Keratinocyte (primary cell): Measurements from ENCODE around the gene OR6C70. TPM values are rescaled to one million over a fixed set of nuclear protein-coding genes. Genes with fewer than 3 reads are reported as not detected.

Experiments
- DNase-seq: peaks from one replicate; pipeline ENCODE4 v3.0.0-alpha.2; 2011; ENCODE audit warnings: low read depth, missing footprints, low spot score
- FAIRE-seq: peaks from 2 replicates; lab custom pipeline; 2011; peaks lifted over from hg19 to GRCh38; lab: Jason Lieb, UNC
- H2AFZ ChIP-seq: 2 replicates; pipeline ENCODE4 v1.6.0; 2012; ENCODE audit warnings: low read length, control low read depth, inconsistent platforms; ENCODE audit not compliant: control insufficient read depth
- H3K27ac ChIP-seq: 2 replicates; pipeline ENCODE4 v1.5.1; 2011; ENCODE audit warnings: low read length; ENCODE audit not compliant: control insufficient read depth, insufficient read depth
- H3K27me3 ChIP-seq: 3 replicates; pipeline ENCODE4 v1.6.0; 2011; ENCODE audit warnings: low read length; ENCODE audit not compliant: control insufficient read depth, insufficient read depth; ENCODE audit errors: extremely low read depth
- H3K36me3 ChIP-seq, 2 experiments: 2 replicates in 1 of 2; 3 replicates in 1 of 2; pipeline ENCODE4 v1.5.1; 2011; ENCODE audit warnings: low read length in 2 of 2, mild to moderate bottlenecking in 1 of 2; ENCODE audit not compliant: control insufficient read depth in 2 of 2, insufficient read depth in 2 of 2; ENCODE audit errors: extremely low read depth in 1 of 2
- H3K4me1 ChIP-seq: 3 replicates; pipeline ENCODE4 v1.5.1; 2011; ENCODE audit warnings: low read length; ENCODE audit not compliant: control insufficient read depth, insufficient read depth; ENCODE audit errors: extremely low read depth
- H3K4me2 ChIP-seq: 3 replicates; pipeline ENCODE4 v1.6.0; 2011; ENCODE audit warnings: low read depth, low read length; ENCODE audit not compliant: control insufficient read depth, insufficient read depth; ENCODE audit errors: extremely low read depth
- H3K4me3 ChIP-seq, 3 experiments: fragments of 200-600 bp in 1 of 3; sonication (generic) in 1 of 3; 2 replicates in 2 of 3; 3 replicates in 1 of 3; pipeline ENCODE4 v1.5.1; 2011 to 2016; ENCODE audit warnings: low read length in 3 of 3, mild to moderate bottlenecking in 3 of 3, control low read depth in 2 of 3, inconsistent platforms in 1 of 3, low read depth in 1 of 3, mixed read lengths in 1 of 3, mixed run types in 1 of 3, moderate library complexity in 1 of 3; ENCODE audit not compliant: control insufficient read depth in 2 of 3, insufficient read depth in 2 of 3; ENCODE audit errors: extremely low read depth in 1 of 3
- H3K79me2 ChIP-seq: 2 replicates; pipeline ENCODE4 v1.6.0; 2012; ENCODE audit warnings: low read length; ENCODE audit not compliant: control insufficient read depth, insufficient read depth
- H3K9ac ChIP-seq: 3 replicates; pipeline ENCODE4 v1.6.0; 2011; ENCODE audit warnings: low read length; ENCODE audit not compliant: control insufficient read depth, insufficient read depth; ENCODE audit errors: extremely low read depth
- H3K9me1 ChIP-seq: 3 replicates; pipeline ENCODE4 v1.6.0; 2011; ENCODE audit warnings: low read length; ENCODE audit not compliant: control insufficient read depth, insufficient read depth; ENCODE audit errors: extremely low read depth
- H3K9me3 ChIP-seq: 2 replicates; pipeline ENCODE4 v1.5.1; 2012; ENCODE audit warnings: low read depth, low read length; ENCODE audit not compliant: control insufficient read depth
- H4K20me1 ChIP-seq: 3 replicates; pipeline ENCODE4 v1.6.0; 2011; ENCODE audit warnings: low read length; ENCODE audit not compliant: control insufficient read depth, insufficient read depth; ENCODE audit errors: extremely low read depth
- EZH2 ChIP-seq: IDR thresholded peaks from one replicate; pipeline ENCODE4 v1.6.1; 2012; ENCODE audit warnings: inconsistent platforms, mild to moderate bottlenecking, low read length, moderate library complexity
- dilution Hi-C: fragments of 300-500 bp; cut with MboI; formaldehyde crosslinking; loops from one replicate; pipeline ENCODE4 v1.7.0; 2020; ENCODE audit warnings: low sequenced_read_pairs; ENCODE audit not compliant: extremely low pct_ligation_motif_present
- polyA minus RNA-seq, 3 experiments: library from RNA; depleted of rRNA, polyadenylated mRNA; stranded (reverse); fragments of >200 nt; gene quantifications; 1 replicate in 1 of 3; 2 replicates in 1 of 3; 3 replicates in 1 of 3; pipeline ENCODE4 v1.2.3, GENCODE V29; 2011
- polyA plus RNA-seq, 5 experiments: library from polyadenylated mRNA; depleted of rRNA in 3 of 5; stranded (reverse) in 3 of 5; stranded (forward) in 1 of 5; unstranded in 1 of 5; fragments of >200 nt; gene quantifications; 1 replicate in 1 of 5; 2 replicates in 3 of 5; 3 replicates in 1 of 5; pipeline versions ENCODE4 v1.2.1 to v1.2.3, GENCODE V29; 2011 to 2012; ENCODE audit warnings: missing spikeins in 2 of 5, low read depth in 1 of 5, low replicate concordance in 1 of 5
- TF ChIP-seq, protein P1 (sequence below), 3 experiments: IDR thresholded peaks in 1 of 3; conservative IDR thresholded peaks in 1 of 3; optimal IDR thresholded peaks in 1 of 3; 2 replicates in 2 of 3; 3 replicates in 1 of 3; pipeline versions ENCODE3 to v1.5.1; 2011; ENCODE audit warnings: low read length in 3 of 3, mild to moderate bottlenecking in 3 of 3, moderate library complexity in 2 of 3, control low read depth in 1 of 3, inconsistent platforms in 1 of 3; ENCODE audit not compliant: insufficient read depth in 2 of 3; ENCODE audit errors: extremely low read depth in 1 of 3

OR6C70 gene
- not detected in 3 replicates for polyA plus RNA-seq
- polyA plus RNA-seq (2011; ENCODE audit: low read depth): not detected
- not detected in 2 replicates for polyA plus RNA-seq (2011; cell fraction: cytosol; rRNA removed)
- not detected in 2 replicates for polyA plus RNA-seq (2011; cell fraction: nucleus; rRNA removed)
- not detected in 2 replicates for polyA plus RNA-seq (2012; ENCODE audit: low replicate concordance)
- not detected in 3 replicates for polyA minus RNA-seq
- polyA minus RNA-seq (2011; cell fraction: cytosol; rRNA and poly(A)+ RNA removed): not detected
- not detected in 2 replicates for polyA minus RNA-seq (2011; cell fraction: nucleus; rRNA and poly(A)+ RNA removed)

DNA sequence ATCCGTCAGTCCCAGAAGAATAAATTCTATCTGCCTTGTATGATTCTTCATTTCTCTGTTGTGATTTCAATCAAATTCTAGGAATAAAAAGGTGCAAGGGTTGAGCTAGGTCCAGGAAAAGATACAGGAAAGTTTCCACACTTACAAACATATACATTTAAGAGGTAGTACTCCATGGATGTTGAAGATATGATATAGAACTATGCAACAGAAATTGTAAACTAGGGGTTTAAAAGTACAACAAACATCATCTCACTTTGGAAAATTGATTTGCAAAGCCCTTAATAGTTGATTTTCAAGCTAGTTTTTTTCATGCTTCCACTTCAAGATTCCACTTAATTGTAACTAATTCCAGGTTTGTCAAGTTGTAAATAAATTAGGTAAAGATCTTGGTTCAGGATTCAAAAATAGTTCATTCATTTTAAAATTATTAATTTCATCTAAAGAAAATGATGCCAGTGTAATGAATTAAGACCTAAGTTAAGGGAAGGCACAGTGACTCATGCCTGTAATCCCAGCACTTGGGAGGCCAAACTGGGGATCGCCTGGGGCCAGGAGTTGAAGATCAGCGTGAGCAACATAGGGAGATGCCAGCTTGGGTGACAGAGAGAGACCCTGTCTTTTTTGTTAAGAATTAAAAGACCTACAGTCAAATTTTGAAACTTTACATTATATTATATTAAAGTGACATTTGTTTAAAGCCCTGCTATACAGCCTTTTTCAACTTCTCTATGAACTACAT is at the start of gene OR6C70:
OR6C70 (minus strand) TSS at position 51 of the 742 bp plus-strand sequence; CDS start at position 51, 0 bp downstream.
- Histone ChIP-seq H3K27me3 (no peaks in the 10 kb centered on the region), H3K9me3 (no peaks in the 10 kb centered on the region), H3K4me1 (no peaks in the 10 kb centered on the region), H3K27ac (no peak within 1 kb of the TSS), H3K9me1 (no peaks in the 10 kb centered on the region), H2AFZ (no peak within 1 kb of the TSS), H3K4me2 (no peak within 1 kb of the TSS), H3K4me3 (no peak within 1 kb of the TSS), H3K36me3 (no peaks in the 10 kb centered on the region), H3K9ac (no peak within 1 kb of the TSS), H3K79me2 (no peaks in the 10 kb centered on the region), H4K20me1 (no peaks in the 10 kb centered on the region)
- DNase-seq: no peak
- dilution Hi-C loops: no loop called here
- no peak for TF ChIP-seq EZH2
- TF ChIP-seq, protein P1, sequence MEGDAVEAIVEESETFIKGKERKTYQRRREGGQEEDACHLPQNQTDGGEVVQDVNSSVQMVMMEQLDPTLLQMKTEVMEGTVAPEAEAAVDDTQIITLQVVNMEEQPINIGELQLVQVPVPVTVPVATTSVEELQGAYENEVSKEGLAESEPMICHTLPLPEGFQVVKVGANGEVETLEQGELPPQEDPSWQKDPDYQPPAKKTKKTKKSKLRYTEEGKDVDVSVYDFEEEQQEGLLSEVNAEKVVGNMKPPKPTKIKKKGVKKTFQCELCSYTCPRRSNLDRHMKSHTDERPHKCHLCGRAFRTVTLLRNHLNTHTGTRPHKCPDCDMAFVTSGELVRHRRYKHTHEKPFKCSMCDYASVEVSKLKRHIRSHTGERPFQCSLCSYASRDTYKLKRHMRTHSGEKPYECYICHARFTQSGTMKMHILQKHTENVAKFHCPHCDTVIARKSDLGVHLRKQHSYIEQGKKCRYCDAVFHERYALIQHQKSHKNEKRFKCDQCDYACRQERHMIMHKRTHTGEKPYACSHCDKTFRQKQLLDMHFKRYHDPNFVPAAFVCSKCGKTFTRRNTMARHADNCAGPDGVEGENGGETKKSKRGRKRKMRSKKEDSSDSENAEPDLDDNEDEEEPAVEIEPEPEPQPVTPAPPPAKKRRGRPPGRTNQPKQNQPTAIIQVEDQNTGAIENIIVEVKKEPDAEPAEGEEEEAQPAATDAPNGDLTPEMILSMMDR (optimal IDR thresholded peaks at IDR 0.05 in 1 of 3, IDR thresholded peaks at IDR 0.05 in 1 of 3, conservative IDR thresholded peaks at IDR 0.05 in 1 of 3; ENCODE audit: extremely low read depth in 1 of 3, insufficient read depth in 2 of 3, low read length in 3 of 3): no peak
- FAIRE-seq: no peak

DNA sequence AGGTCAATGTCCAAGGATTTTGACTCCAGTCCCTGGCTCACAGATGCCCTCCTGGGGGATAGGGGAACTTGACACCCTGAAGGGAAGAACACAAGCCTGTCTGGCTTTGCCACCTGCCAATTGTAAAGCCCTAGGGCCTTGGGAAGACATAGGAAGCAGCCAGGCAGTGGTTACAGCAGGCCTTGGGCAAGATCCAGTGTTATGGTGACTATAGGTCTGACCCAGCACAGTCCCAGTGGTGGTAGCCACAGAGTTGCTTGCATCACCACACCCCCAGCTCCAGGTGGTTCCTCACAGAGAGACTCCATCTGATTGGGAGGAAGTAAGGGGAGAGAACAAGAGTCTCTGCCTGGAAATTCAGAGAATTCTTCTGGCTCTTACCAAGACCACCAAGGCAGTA is 46.5 kb upstream of the OR6C70 start:
- Histone ChIP-seq H3K4me1 (no peaks in the 10 kb centered on the region), H3K4me2 (no peak overlapping the region), H3K9ac (no peak overlapping the region), H3K79me2 (no peaks in the 10 kb centered on the region), H3K36me3 (no peaks in the 10 kb centered on the region), H3K4me3 (no peak overlapping the region), H3K9me3 (no peaks in the 10 kb centered on the region), H3K27ac (no peak overlapping the region), H4K20me1 (no peaks in the 10 kb centered on the region), H2AFZ (no peak overlapping the region), H3K9me1 (no peaks in the 10 kb centered on the region), H3K27me3 (no peaks in the 10 kb centered on the region)
- dilution Hi-C loops: no loop called here
- no peak for DNase-seq
- no peak for FAIRE-seq
- no peak for TF ChIP-seq EZH2
- TF ChIP-seq, protein P1 (optimal IDR thresholded peaks at IDR 0.05 in 1 of 3, IDR thresholded peaks at IDR 0.05 in 1 of 3, conservative IDR thresholded peaks at IDR 0.05 in 1 of 3; ENCODE audit: extremely low read depth in 1 of 3, insufficient read depth in 2 of 3, low read length in 3 of 3): no peak
